HG03575 (cell line): ENCODE results near the gene PDE9A.
"Not testable (repeated sequence)": the region's sequence is repeated elsewhere in the genome, so short reads cannot be mapped to it uniquely, and the experiment has no call there.

ENCODE experiments used
- ATAC-seq: cut with Tn5 transposase; IDR thresholded peaks from one replicate; pipeline ENCODE4 v1.9.1; 2021; ENCODE audit not compliant: unreplicated experiment, insufficient number of reproducible peaks, low FRiP score; ENCODE audit errors: extremely low read depth

PDE9A gene

GRCh38 chr21:42622284-42622683, 31.1 kb upstream of the PDE9A start:
- no peak for ATAC-seq

GRCh38 chr21:42623694-42624093, 29.7 kb upstream of the PDE9A start:
- ATAC-seq = no peak

DNA sequence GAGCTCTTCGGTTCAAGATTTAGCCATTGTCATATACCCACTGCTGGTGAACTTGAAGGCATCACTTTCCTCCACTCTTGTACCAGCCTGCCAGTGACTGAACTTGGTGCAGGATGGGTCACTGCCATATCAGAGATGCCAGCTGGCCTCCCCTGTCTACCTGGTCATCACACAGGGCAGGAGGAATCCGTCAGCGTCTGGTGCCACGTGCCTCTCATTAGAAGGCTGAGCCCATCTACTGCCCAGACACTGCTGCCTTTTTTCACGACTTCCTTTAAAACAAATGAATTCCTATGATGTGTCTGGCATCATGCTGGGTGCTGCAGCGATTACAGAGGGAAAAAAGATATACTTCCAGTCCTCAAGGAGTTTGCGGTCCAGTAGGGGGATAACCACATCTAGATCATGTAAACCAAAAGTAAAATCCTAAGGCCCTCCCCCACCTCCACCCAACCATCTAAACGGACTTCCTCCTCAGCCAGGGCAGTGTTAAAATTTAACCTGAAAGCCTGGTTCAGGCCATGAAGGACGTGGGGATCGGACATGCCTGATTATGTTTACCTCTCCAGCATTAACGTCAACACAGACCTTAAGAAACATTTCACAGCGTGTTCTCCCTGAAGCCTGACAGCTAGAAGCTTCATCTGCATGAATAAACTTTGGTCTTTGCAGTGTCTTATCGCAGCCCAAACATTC, 29.2 kb upstream of the PDE9A start:
- ATAC-seq = no peak

DNA sequence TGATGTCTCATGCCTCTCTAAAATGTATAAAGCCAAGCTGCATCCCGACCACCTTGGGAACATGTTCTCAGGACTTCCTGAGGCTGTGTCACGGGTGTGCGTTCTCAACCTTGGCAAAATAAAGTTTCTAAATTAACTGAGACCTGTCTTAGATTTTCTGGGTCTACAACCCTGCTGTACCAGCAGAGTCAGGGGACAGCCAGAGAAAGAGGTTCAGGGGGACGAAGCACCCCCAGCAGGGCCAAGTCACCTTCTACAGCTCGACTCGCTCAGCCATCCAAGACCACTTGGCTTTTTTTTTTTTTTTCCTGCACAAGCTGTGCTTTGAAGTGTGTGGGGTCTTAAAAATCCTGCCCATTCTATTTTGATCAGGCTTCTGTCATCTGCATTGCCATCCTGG, 28.5 kb upstream of the PDE9A start:
- no peak for ATAC-seq

DNA sequence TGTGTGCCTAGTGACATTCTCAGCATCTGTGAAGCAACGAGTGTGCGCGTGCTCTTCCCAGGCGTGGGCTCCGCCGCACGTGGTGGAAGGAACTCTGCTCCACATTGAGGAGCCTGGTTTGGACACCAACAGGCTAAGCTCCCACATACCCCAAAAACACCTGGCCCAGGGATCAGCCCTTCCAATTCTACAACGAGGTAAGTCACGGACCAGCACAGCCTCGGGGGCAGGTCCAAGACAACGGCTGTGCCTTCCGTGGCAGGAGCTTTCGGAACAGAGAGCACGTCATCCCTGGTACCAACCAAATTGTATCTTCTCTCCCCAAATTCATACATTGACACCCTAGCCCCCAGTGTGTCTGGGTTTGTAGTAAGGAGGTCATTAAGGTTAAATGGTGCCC, 27.2 kb upstream of the PDE9A start:
- ATAC-seq = no peak

GRCh38 chr21:42627527-42628289, 25.7 kb upstream of the PDE9A start:
- no peak for ATAC-seq

GRCh38 chr21:42628466-42629061, 24.9 kb upstream of the PDE9A start:
- not testable (repeated sequence) for ATAC-seq

- no peak for ATAC-seq
These were observed 23.4 kb upstream of the PDE9A start for GRCh38 chr21:42629933-42630589.

GRCh38 chr21:42630626-42631025, 22.8 kb upstream of the PDE9A start:
- no peak for ATAC-seq

DNA sequence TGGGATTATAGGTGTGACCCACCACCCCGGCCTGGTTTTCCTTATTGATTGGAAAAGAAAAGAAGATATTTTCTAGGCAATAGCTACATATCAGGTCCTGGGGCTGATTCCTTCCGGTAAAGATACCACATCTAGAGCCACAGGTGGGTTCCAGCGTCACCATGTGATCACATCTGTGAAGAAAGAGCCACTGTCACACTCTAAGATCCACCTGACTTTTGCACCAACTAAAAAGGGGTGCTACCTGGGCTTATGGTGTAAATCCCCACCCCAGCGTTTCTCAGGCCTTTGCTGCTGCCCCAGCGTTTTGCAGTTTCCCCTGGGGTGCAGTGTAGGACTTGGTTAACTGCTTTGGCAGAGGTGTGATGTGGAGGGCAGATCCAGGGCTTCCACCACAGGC, 22.3 kb upstream of the PDE9A start:
- ATAC-seq = no peak

- no peak for ATAC-seq
These were observed 21.1 kb upstream of the PDE9A start for GRCh38 chr21:42632336-42632751.

DNA sequence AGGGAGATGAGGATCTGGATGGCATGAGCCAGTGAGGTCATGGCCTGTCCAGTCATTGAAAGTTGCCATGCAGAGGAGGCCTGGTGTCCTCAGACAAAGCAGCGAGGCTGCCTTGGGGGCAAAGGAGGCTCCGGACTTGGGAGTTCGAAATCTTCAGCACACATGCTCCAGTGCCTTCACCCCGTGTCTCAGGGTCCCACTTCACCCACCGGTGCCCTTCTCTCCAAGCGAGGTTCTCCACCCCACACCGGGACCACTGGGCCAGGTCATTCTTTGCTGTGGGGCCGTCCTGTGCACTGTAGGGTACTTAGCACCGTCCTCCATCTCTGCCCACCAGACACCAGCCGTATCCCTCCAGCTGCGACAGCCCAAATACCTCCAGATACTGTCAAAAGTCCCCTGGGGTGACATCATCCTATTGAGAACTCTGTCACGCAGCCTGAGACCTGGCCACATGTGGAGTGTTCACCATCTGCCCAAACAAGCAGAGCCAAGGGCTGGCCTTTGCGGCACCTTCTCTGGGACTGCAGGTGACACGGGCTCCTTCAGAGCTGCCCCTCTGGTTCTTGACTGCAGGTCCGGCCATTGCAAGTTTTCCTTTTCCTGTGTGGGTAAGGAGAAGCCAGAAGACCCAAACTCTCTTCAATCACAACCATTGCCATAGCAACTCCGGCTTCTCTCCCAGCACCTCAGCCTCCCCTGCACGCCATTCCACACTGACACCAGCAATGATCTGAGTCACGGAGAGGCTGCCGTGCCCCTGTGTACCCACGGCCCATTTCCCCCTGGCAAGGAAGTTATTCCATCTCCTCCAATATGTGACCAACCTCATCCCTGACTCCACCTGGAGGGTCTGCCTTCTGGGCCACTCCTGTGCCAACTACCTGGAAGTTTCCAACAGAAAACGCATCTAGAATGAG, 20.4 kb upstream of the PDE9A start:
- ATAC-seq = no peak

DNA sequence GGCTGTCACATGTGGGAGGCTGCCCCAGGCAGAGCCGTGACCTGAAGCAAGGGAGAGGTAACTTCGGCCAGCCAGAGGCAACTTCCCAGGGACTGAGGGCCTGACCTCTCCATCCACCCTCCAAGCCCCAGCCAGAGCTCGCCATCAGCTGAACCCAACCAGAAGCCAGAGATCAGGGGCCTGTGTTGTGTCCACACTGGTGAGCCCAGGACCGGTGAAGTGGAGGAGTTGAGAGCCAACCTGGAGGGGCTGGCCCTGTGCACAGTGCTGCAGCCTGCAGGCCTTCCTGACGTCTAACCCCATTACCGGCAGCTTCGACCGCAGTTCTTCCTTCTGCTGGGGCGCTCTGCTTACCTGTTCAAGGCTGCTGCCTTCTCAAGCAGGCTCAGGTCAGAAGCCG, 19.6 kb upstream of the PDE9A start:
- ATAC-seq = no peak

GRCh38 chr21:42635848-42636519, 17.4 kb upstream of the PDE9A start:
- ATAC-seq = no peak

DNA sequence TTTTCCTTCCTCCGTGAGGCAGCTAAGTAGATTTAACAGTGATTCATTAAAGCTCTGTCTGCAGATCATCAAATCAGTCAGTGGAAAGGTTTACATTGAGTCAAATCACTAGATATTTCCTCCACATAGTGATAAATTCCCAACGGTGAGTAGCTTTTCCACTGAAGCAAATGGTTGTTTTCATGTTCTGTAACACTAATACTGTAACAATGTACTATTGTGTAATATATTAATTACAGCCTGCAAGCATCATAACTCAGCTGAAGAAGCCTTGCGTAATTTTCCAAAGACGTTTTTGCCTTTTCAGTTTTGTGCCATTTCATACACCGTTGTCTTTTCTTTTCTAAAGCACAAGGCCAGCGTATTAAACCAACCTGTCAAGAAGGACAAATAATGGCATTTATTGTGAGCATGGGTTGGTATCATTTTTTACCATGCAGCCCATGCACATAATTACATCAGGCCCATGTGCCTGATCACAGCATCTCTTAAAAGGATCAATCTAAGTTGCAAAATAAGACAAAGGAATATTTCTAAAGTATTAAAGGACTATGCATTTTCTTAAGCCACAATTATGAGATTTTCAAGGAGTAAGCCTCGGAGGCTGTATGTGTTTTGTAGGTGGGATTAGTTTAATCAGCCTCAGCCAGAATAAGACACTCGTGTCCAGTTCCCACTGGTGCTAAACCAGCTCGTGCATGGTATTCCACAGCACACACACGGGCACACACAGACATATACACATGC, 16.7 kb upstream of the PDE9A start:
- no peak for ATAC-seq

DNA sequence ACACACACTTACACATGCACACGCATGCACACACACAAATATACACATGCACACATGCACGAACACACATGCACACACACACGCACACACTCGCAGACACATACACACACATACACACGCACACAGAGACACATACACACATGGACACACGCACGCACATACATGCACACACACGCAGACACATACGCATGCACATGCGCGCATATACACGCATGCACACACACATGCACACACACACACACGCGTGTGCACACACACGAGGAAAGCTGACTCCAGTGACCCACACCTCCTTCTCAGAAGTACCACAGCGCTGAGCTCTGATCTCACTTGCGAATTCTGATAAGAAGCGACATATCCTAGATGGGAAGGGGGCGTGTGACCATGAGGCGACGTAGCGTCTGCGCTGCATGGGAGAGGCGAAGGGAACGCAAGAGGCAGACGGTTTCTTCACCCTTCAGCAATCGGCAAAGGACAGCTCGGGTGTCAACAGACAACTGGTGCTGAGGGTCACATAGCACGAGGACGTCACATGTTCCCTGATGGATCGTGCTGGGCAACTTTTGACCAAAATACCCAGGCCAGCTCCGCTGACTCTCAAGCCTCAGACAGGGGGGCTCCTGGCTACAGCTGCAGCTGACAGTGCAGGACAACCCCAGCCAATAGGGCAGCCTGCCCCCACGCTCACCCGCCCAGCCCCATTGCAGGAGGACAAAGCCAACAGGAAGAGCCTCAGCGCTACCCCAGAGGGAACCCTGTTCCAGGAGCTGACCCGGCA, 16.0 kb upstream of the PDE9A start:
- no peak for ATAC-seq

GRCh38 chr21:42638266-42638863, 15.1 kb upstream of the PDE9A start:
- ATAC-seq = no peak
